Ammon's horn (tissue), 1 donor: ENCODE results near the gene TWF2.

Experiments
- DNase-seq: peaks from one replicate; pipeline ENCODE4 v3.0.0-alpha.2; 2016; ENCODE audit warnings: low spot score

Gene TWF2

DNA sequence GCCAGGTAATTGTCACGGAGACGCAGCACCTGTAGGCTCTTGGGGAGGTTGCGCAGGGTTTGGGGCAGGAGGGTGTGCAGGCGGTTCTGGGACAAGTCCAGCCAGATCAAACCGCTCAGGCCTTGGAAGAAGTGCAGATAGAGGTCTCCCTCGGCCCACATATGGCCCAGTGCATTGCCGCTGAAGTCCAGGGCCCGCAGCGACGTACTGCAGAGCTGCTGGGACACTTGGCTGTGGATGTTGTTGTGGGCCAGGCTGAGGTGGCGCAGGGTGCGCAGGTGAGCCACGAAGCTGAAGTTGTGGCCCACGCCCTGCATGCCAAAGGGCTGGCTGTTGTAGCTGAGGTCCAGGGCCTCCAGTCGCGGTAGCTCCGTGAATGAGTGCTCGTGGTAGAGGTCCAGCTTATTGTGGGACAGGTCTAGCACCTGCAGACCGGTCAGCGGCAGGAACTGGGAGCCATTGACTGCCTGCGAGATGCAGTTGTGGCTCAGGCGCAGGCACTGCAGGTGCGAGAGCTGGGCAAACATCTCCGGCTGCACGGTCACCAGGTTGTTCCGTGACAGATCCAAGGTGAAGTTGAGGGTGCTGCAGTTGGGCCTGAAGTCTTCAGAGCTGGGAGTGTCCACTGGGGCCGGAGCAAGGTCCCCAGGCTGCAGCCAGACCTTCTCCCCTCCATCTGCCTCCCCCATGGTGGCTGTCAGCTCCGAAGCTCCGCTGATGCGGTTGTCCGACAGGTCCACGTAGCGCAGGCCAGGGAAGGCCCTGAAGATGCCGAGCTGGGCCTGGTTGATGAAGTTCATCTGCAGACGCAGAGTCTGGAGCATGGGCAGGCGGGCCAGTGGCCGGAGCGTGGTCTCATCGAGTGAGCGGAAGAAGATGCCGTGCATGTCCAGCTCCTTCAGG is 16.4 kb downstream of the TWF2 start:
- DNase-seq, result no peak

DNA sequence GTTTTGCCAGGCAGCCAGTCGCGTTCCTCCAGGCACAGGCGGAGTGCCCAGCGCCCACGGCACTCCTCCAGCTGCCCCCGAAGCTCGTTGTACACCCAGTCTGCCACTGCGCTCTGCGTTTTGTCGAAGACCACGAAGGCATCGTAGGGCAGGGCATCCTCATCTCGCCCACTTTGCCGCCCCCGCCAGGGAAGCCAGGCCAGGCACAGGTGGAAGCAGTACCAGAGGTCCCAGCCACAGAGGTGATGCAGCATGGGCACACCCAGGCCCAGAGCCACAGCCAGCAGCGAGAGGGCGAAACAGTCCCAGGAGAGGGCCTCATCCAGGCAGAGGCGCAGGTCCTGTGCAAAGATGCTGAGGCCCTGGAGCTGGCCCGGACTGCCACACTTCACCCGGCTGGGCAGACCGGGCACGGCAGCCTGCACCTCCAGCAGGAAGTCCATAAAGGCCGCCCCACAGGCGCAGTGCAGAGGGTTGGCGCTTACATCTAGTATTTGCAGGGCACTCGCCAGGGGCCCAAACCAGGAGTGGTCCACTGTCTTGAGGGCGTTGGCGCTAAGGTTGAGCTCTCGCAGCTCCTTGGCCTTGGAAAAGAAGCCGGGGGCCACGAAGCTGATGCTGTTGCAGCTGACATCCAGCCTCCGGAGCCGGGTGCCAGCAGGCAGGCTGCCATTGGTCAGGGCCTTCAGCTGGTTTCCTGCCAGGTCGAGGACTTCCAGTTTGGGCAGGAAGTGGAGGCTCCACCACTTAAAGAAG is 17.2 kb downstream of the TWF2 start:
- DNase-seq, result no peak

DNA sequence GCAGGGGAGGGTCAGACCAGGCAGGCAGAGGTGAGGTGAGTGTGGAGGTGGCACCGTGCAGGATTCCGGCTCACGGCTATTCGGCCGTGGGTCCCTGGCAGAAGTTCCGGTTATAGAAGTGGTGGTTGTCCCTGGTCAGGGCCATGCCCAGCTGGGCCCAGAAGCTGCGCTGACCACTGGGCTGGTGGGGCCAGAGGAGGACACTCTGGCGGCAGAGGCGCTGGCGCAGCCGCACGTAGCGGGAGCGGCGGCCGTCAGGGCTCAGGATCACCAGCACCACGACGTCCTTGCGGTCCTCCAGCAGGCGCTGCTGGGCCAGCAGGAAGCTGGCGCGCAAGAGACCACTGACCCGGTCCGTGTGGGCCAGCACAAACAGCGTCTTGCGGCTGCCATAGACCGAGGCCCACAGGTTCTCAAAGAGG is 17.8 kb downstream of the TWF2 start:
- no peak for DNase-seq

DNA sequence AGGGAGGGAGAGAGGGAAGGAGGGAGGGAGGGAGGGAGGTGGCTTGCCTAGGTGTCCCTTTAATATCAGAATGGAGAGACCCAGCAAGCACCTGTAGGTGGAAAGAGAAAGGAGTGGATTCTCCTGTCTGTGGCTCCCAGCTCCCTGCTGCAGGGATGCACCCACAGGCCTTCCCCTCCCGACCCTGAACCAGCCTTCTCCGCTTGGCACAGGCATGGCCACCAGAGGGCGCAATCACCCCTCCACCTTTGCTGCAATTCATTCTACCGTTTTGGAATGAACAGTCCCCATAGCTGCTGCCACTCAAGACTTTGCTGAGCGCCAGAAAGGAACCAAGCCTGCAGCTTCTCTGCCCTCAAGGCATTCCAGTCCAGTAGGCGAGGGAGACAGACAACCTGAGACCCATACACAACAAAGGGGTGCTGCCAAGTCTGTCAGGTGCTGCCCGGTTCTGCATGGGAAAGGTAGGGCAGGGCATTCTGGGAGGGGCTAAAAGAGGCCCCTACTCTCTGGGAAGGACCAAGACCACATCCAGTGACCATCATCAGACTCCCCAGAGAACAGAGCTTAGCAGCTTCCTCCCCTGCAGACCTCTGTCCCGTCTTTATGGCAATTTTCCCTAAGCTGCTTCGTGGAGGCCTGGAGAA is 18.5 kb downstream of the TWF2 start:
- peak; percentile 89 for DNase-seq

DNA sequence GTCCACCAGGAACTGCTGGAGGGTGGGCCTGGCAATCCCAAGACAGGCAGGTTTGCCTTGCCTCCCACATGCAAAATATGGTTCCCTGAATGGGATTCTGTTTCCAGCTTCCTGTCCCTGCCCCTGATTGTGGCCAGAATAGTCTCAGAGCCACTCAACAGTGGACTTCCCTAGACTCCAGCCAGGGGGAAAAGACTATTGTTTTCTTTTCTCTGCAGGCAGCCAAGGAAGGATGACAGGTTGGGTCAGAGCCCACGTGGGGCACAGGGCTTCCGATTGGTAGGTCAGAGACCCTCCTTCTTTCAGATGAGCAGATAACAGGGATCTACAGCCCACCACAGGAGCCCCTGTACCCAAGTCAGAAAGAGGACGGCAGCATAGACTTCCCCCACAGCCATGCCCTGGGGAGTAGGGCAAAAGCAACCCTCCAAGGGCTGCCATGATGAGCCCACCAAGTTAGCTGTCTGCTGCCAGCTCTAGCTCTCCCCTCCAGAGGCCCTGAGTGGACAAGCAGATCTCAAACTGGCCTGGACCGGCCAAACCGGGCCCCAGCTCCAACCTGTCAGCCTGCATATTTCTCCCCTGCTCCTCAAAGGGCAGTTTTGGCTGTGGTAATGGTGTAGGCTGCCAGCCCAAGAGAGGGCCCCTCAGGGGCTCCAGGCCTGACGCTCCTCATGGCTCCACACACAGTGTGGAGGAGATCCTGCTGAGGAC is 19.9 kb downstream of the TWF2 start:
- no peak for DNase-seq

DNA sequence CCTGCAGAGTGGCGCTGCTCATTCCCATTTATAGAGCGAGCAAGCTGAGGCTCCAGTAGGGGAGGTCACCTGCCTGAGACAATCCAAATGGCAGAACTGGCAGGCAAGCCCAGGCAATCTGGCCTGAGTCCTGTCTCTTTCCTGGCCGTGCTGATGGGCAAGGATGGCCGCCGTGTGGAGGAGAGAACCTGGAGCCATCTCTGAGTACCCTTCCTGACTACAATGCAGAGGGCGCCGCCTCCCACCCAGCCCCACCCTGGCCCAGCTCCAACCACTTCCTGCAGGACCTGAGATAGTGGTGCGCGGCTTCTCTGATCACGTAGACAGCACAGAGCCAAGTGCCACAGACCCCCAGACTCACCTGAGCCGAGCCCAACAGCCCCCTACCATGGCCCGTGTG is 20.5 kb downstream of the TWF2 start:
- DNase-seq, result no peak

- DNase-seq, result no peak
These were observed 20.9 kb downstream of the TWF2 start for GRCh38 chr3:52218026-52218425.

DNA sequence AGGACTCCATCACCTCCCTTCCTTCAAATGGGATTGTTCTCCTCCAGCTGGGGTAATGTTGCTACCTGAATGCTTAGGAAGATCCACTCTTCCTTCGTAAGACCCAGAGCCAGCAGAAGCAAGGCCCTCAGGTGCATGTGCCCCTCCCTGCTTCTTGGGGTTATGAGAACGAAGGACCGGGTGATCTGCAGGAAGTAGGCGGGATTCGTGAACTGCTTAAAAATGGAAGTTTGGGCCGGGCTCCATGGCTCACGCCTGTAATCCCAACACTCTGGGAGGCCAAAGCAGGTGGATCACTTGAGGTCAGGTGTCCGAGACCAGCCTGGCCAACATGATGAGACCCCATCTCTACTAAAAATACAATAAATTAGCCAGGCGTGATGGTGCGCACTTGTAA is 21.6 kb downstream of the TWF2 start:
- DNase-seq, result no peak

DNA sequence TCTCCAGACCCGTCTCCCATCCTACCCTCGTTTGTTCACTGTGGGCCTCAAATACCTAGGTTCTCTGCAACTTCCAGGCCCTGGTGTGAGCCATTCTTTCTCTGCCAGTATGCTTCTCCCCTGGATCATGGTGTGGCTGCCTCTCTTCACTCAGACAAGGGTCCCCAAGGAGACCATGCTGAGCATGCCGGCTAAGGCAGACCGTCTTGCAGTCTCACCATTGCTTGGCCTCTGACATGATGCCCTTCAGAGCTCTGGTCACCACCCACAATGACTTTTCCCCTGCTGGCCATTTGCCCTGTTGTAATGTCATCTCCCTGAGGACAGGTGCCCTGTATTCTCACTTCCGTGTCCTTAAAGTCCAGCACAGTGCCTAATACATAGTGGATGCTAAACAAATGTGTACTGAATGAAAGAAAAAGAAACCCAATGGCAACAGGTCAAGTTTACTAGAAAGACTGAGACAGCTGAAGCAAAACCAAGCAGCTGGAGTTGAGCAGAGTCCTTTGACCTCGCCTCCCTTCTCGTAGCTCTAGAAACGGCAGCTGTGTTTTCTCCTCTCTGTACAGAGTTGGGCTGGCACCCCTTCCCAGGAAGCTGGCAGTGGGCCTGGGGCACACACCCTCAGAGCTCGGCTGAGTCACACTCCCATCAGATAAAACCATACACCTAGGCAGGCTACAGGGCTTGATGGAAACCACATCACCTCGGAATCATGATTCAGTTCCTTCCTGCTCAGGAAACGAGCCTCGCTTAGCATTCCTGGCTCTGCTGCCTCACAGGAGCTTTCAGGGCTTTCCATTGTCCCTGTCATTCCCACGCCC is 22.2 kb downstream of the TWF2 start:
- DNase-seq, result no peak

- DNase-seq, result no peak
These were observed 23.6 kb downstream of the TWF2 start for GRCh38 chr3:52215351-52215750.

DNA sequence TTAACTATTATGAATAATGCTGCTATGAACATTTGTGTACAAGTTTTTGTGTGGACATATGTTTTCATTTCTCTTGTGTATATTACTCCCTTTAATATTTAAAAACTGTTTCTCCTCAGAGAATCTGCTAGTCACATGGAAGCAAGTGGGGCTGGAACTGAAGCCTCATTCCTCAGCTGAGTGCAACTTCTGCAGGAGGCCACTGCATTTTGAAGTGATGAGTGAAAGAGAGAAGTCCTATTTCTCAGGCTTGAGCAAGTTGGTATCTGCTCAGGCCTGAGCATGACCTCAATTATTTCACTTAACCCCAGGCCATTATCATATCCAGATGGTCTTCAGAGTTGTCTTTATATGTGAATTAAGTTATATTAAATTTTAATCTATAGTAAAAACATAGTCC is 25.1 kb downstream of the TWF2 start:
- no peak for DNase-seq

DNA sequence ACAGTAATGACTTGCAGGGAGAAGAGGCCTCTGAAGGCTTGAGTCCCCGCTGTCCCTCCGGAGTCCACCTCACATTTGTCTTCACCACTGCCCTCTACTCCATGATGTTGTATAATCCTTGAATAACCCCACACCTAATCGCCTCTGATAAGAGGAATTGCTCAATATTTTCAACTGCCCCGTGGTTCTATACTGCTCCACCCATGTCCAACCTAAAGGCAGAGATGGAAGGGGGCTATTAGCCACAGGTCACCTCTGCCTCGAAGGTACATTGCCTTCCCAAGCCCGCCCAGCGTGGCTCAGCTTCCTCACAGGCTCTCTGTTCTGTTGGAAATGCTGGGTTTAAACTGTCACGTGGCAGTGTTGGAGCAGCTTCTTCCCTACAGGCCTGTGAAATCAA is 26.0 kb downstream of the TWF2 start:
- DNase-seq, result no peak

- DNase-seq, result no peak
These were observed 27.6 kb downstream of the TWF2 start for GRCh38 chr3:52211268-52211891.

DNA sequence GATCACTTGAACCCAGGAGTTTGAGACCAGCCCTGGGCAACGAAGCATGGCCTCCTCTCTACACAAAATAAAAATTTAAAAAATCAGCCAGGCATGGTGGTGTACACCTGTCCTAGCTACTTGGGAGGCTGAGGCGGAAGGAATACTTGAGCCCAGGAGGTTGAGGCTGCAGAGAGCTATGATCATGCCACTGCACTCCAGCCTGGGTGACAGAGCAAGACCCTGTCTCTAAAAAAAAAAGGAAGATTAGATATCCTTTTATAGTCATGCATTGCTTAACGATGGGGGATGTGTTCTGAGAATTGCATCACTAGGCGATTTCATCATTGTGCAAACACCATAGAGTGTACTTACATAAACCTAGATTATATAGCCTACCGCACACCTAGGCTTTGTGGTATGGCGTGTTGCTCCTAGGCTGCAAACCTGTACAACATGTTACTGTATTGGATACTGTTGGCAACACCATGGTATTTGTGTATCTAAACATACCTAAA is 28.4 kb downstream of the TWF2 start:
- no peak for DNase-seq

GRCh38 chr3:52210037-52210436 is 28.9 kb downstream of the TWF2 start:
- peak; percentile 52 for DNase-seq

DNA sequence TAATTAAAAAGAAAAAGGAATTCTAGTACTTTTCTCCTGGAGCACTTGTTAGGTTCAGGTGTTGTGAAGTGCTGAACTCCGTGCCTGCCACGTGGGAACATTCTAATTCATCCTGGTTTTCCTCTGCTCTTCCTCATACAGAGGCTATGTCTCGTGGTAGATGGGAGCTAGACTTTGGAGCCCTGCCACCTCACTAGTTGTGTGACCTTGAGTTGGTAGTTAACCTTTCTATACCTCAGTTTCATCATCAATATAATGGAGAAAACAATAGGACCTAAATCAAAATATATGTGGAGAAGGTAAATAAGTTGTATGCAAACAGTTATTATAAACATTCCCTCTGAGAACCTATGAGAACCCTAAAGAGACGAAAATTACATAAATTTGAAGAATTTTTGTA is 30.4 kb downstream of the TWF2 start:
- no peak for DNase-seq

DNA sequence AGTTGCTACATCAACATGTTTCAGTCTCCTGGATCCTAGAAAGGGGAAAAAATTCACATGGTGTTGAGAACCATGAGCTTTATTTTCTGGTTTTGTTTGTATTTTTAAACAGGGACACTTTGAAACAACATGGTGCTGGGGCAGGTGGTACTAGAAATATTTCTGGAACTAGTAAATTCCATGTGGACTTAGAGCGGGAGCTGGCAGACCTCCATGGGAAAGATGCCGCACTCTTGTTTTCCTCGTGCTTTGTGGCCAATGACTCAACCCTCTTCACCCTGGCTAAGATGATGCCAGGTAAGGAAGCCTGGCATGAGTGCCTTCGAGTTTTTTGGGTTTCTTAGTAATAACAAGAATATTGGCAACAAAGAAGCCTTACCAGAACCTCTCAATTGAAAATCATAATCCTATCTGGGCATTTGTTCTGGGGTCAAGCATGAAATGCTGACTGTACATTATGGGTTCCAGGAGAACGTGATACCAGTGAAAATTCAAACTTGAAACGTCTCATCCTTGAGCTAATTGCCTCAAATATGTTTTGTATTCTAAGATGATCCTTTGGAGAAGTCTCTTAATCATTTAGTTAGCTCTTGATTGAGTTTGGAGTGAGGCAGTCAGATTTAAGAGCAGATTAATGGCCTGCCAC is 33.1 kb downstream of the TWF2 start:
- no peak for DNase-seq

- DNase-seq, result peak; percentile 8
These were observed 34.5 kb downstream of the TWF2 start for GRCh38 chr3:52204337-52205073.

- no peak for DNase-seq
These were observed 35.3 kb downstream of the TWF2 start for GRCh38 chr3:52203701-52204100.
